Naive thymus-derived CD4-positive, alpha-beta T cell (primary cell): Measurements from ENCODE around the gene OR2A25. TPM values are rescaled to one million over a fixed set of nuclear protein-coding genes. Genes with fewer than 3 reads are reported as not detected.

Experiments
- ATAC-seq: fragments of 150-1000 bp; cut with Tn5 transposase; 2 replicates; pipeline ENCODE4 v1.10.0; 2021; ENCODE audit warnings: mild to moderate bottlenecking, moderate library complexity
- CTCF ChIA-PET: fragments of 350-600 bp; sonication (Branson Sonifier 250); formaldehyde crosslinking; loops from one replicate; lab custom pipeline; 2021; ENCODE audit warnings: antibody characterized with exemption; lab: Charles Lee
- POLR2A ChIA-PET: fragments of 350-600 bp; sonication (Branson Sonifier 250); formaldehyde crosslinking; loops from one replicate; lab custom pipeline; 2021; ENCODE audit warnings: antibody characterized with exemption, inconsistent platforms; lab: Charles Lee
- DNase-seq, 9 donors: peaks; one replicate each; pipeline versions ENCODE4 v3.0.0 to v3.0.0-alpha.2; 2020 to 2022; ENCODE audit warnings: mixed read lengths in 1 of 9
- H3K27ac ChIP-seq: one replicate; pipeline ENCODE4 v1.7.0; 2013; ENCODE audit warnings: mild to moderate bottlenecking, low read depth, low read length, moderate library complexity
- H3K27me3 ChIP-seq, 2 donors: one replicate each; pipeline ENCODE4 v1.7.0; 2013; ENCODE audit warnings: low read length in 2 of 2, mild to moderate bottlenecking in 2 of 2, moderate library complexity in 2 of 2; ENCODE audit not compliant: control insufficient read depth in 2 of 2, insufficient read depth in 2 of 2
- H3K36me3 ChIP-seq, 3 experiments: 1 replicate in 2 of 3; 2 replicates in 1 of 3; pipeline ENCODE4 v1.7.0; 2013; ENCODE audit warnings: low read length in 3 of 3, mild to moderate bottlenecking in 3 of 3, moderate library complexity in 1 of 3; ENCODE audit not compliant: insufficient read depth in 3 of 3, control insufficient read depth in 2 of 3
- H3K4me1 ChIP-seq, 2 donors: one replicate each; pipeline ENCODE4 v1.7.0; 2013; ENCODE audit warnings: low read length in 2 of 2, mild to moderate bottlenecking in 2 of 2, moderate library complexity in 1 of 2; ENCODE audit not compliant: control insufficient read depth in 2 of 2, insufficient read depth in 2 of 2
- H3K4me3 ChIP-seq: 2 replicates; pipeline ENCODE4 v1.7.0; 2013; ENCODE audit warnings: mild to moderate bottlenecking, low read length
- H3K9me3 ChIP-seq, 3 experiments: 1 replicate in 2 of 3; 2 replicates in 1 of 3; pipeline ENCODE4 v1.7.0; 2013; ENCODE audit warnings: low read length in 3 of 3; ENCODE audit not compliant: control insufficient read depth in 2 of 3
- H3K27ac Mint-ChIP-seq, 9 donors: one replicate each; pipeline ENCODE4 v1.8.0; 2020 to 2022; ENCODE audit warnings: mixed read lengths in 9 of 9, mild to moderate bottlenecking in 8 of 9, moderate library complexity in 5 of 9, inconsistent platforms in 2 of 9
- H3K27me3 Mint-ChIP-seq, 5 donors: one replicate each; pipeline ENCODE4 v1.8.0; 2021 to 2022; ENCODE audit warnings: mixed read lengths in 5 of 5, mild to moderate bottlenecking in 1 of 5
- H3K36me3 Mint-ChIP-seq, 5 donors: one replicate each; pipeline ENCODE4 v1.8.0; 2020 to 2022; ENCODE audit warnings: mixed read lengths in 5 of 5, mild to moderate bottlenecking in 3 of 5, inconsistent platforms in 1 of 5
- H3K4me1 Mint-ChIP-seq, 7 donors: one replicate each; pipeline ENCODE4 v1.8.0; 2020 to 2022; ENCODE audit warnings: mixed read lengths in 7 of 7, mild to moderate bottlenecking in 3 of 7, inconsistent platforms in 1 of 7
- H3K4me3 Mint-ChIP-seq, 10 donors: one replicate each; pipeline ENCODE4 v1.8.0; 2020 to 2022; ENCODE audit warnings: mild to moderate bottlenecking in 10 of 10, mixed read lengths in 10 of 10, moderate library complexity in 6 of 10, inconsistent platforms in 2 of 10
- H3K9me3 Mint-ChIP-seq, 11 donors: one replicate each; pipeline ENCODE4 v1.8.0; 2020 to 2022; ENCODE audit warnings: mixed read lengths in 11 of 11, mild to moderate bottlenecking in 4 of 11, inconsistent platforms in 1 of 11, moderate library complexity in 1 of 11
- intact Hi-C, 2 donors: fragments of 100-400 bp; cut with micrococcal nuclease; formaldehyde crosslinking; loops; one replicate each; pipeline ENCODE4 v1.15.1; 2023
- polyA plus RNA-seq, 2 donors: library from polyadenylated mRNA; unstranded; fragments of 300-500 nt; fragmentation: Illumina TruSeq; gene quantifications; one replicate each; pipeline ENCODE4 v1.2.3, GENCODE V29; 2021
- total RNA-seq, 6 experiments: library from RNA in 5 of 6; stranded (reverse) in 5 of 6; gene quantifications; 1 replicate in 5 of 6; 2 replicates in 1 of 6; pipeline ENCODE4 v1.2.3 and lab custom pipeline; 2021 to 2026

OR2A25 gene
- total and polyA plus RNA-seq, 7 experiments from 2014 or later, result not detected

GRCh38 chr7:144036302-144036885 is 33.2 kb upstream of the OR2A25 start:
- H3K27me3 ChIP-seq, result no peaks in the 10 kb centered on the region
- no peak overlapping the region for H3K4me3 Mint-ChIP-seq
- CTCF ChIA-PET, result no interaction called here
- peaks cover 9 to 32% (median 20%) of the 10 kb centered on the region in 5 donors for H3K27me3 Mint-ChIP-seq
- H3K4me1 Mint-ChIP-seq, result no peaks in the 10 kb centered on the region
- no peaks in the 10 kb centered on the region for H3K36me3 ChIP-seq
- DNase-seq (no peak), ATAC-seq (no peak)
- H3K9me3 Mint-ChIP-seq, result no peaks in the 10 kb centered on the region
- no peak overlapping the region for H3K4me3 ChIP-seq
- no peak overlapping the region for H3K27ac ChIP-seq
- H3K36me3 Mint-ChIP-seq, result no peaks in the 10 kb centered on the region
- intact Hi-C loops, result loop anchor here in 1 of 2 donors (5.0 kb wide), 1 partner anchor 79 kb away; no protein-coding TSS in a partner anchor
- no peaks in the 10 kb centered on the region for H3K4me1 ChIP-seq
- H3K9me3 ChIP-seq, result no peaks in the 10 kb centered on the region
- H3K27ac Mint-ChIP-seq, result no peak overlapping the region
- POLR2A ChIA-PET, result no interaction called here

GRCh38 chr7:144037414-144038035 is 32.1 kb upstream of the OR2A25 start:
- no peak overlapping the region for H3K4me3 Mint-ChIP-seq
- Histone ChIP-seq H3K27ac (no peak overlapping the region), H3K27me3 (no peaks in the 10 kb centered on the region), H3K9me3 (no peaks in the 10 kb centered on the region), H3K4me3 (no peak overlapping the region), H3K36me3 (no peaks in the 10 kb centered on the region), H3K4me1 (no peaks in the 10 kb centered on the region)
- no peaks in the 10 kb centered on the region for H3K9me3 Mint-ChIP-seq
- no peak for ATAC-seq
- no peak for DNase-seq
- no peaks in the 10 kb centered on the region for H3K4me1 Mint-ChIP-seq
- POLR2A ChIA-PET, result no interaction called here
- no peak overlapping the region for H3K27ac Mint-ChIP-seq
- CTCF ChIA-PET, result no interaction called here
- peaks cover 6 to 23% (median 13%) of the 10 kb centered on the region in 5 donors for H3K27me3 Mint-ChIP-seq
- intact Hi-C loops, result loop anchor here in 1 of 2 donors (5.0 kb wide), 1 partner anchor 80 kb away; no protein-coding TSS in a partner anchor
- no peaks in the 10 kb centered on the region for H3K36me3 Mint-ChIP-seq

GRCh38 chr7:144038887-144039286 is 30.7 kb upstream of the OR2A25 start:
- no peak overlapping the region for H3K4me3 ChIP-seq
- intact Hi-C loops, result loop anchor here in 1 of 2 donors (5.0 kb wide), 1 partner anchor 82 kb away; no protein-coding TSS in a partner anchor
- Mint-ChIP-seq H3K27ac (no peak overlapping the region), H3K9me3 (no peaks in the 10 kb centered on the region), H3K4me1 (no peaks in the 10 kb centered on the region), H3K4me3 (no peak overlapping the region), H3K27me3 (peaks cover 4 to 20% (median 5%) of the 10 kb centered on the region in 5 donors), H3K36me3 (no peaks in the 10 kb centered on the region)
- no peaks in the 10 kb centered on the region for H3K36me3 ChIP-seq
- H3K27me3 ChIP-seq, result no peaks in the 10 kb centered on the region
- H3K4me1 ChIP-seq, result no peaks in the 10 kb centered on the region
- no peak overlapping the region for H3K27ac ChIP-seq
- ChIA-PET CTCF (no interaction called here), POLR2A (no interaction called here)
- no peak for DNase-seq
- ATAC-seq, result no peak
- H3K9me3 ChIP-seq, result no peaks in the 10 kb centered on the region

GRCh38 chr7:144048648-144049047 is 21.0 kb upstream of the OR2A25 start, which contains the start of gene OR2A5:
TSS of gene OR2A5 (plus strand) at chr7:144048948. CDS start at chr7:144050402, 1,454 bp downstream.
- Mint-ChIP-seq H3K36me3 (no peaks in the 10 kb centered on the region), H3K4me1 (peaks cover 0 to 1% (median 0%) of the 10 kb centered on the region in 7 donors), H3K27me3 (peaks cover 7 to 32% (median 17%) of the 10 kb centered on the region in 5 donors), H3K27ac (no peak within 1 kb of the TSS), H3K4me3 (no peak within 1 kb of the TSS), H3K9me3 (peaks cover 0 to 3% (median 0%) of the 10 kb centered on the region in 11 donors)
- no peaks in the 10 kb centered on the region for H3K36me3 ChIP-seq
- H3K4me1 ChIP-seq, result no peaks in the 10 kb centered on the region
- ChIA-PET POLR2A (no interaction called here), CTCF (interaction anchor here (0.7 kb wide), 1 partner anchor 15 kb away, joined by 4 read pairs; no protein-coding TSS in a partner anchor)
- H3K27me3 ChIP-seq, result no peaks in the 10 kb centered on the region
- intact Hi-C loops, result no loop called here
- no peak within 1 kb of the TSS for H3K4me3 ChIP-seq
- DNase-seq (no peak), ATAC-seq (no peak)
- H3K27ac ChIP-seq, result no peak within 1 kb of the TSS
- no peaks in the 10 kb centered on the region for H3K9me3 ChIP-seq

GRCh38 chr7:144049491-144049890 is 20.1 kb upstream of the OR2A25 start:
- H3K4me1 ChIP-seq, result no peaks in the 10 kb centered on the region
- H3K4me3 ChIP-seq, result no peak overlapping the region
- ATAC-seq, result no peak
- H3K36me3 ChIP-seq, result no peaks in the 10 kb centered on the region
- no peaks in the 10 kb centered on the region for H3K27me3 ChIP-seq
- H3K36me3 Mint-ChIP-seq, result no peaks in the 10 kb centered on the region
- intact Hi-C loops, result no loop called here
- no peak for DNase-seq
- no peaks in the 10 kb centered on the region for H3K9me3 ChIP-seq
- POLR2A ChIA-PET, result no interaction called here
- peaks cover 0 to 1% (median 0%) of the 10 kb centered on the region in 7 donors for H3K4me1 Mint-ChIP-seq
- CTCF ChIA-PET, result interaction anchor here (0.6 kb wide), 1 partner anchor 581 kb away, joined by 9 read pairs; no protein-coding TSS in a partner anchor
- H3K27ac Mint-ChIP-seq, result no peak overlapping the region
- no peak overlapping the region for H3K4me3 Mint-ChIP-seq
- peaks cover 10 to 32% (median 20%) of the 10 kb centered on the region in 5 donors for H3K27me3 Mint-ChIP-seq
- peaks cover 0 to 3% (median 0%) of the 10 kb centered on the region in 11 donors for H3K9me3 Mint-ChIP-seq
- H3K27ac ChIP-seq, result no peak overlapping the region

GRCh38 chr7:144050093-144050492 is 19.5 kb upstream of the OR2A25 start:
- Mint-ChIP-seq H3K4me1 (peaks cover 0 to 1% (median 0%) of the 10 kb centered on the region in 7 donors), H3K27me3 (peaks cover 10 to 32% (median 20%) of the 10 kb centered on the region in 5 donors)

More at GRCh38 chr7:144050093-144050492, 19.5 kb upstream of the OR2A25 start:
- H3K36me3 ChIP-seq, result no peaks in the 10 kb centered on the region
- H3K36me3 Mint-ChIP-seq, result no peaks in the 10 kb centered on the region
- H3K9me3 ChIP-seq, result no peaks in the 10 kb centered on the region
- ChIA-PET POLR2A (no interaction called here), CTCF (no interaction called here)
- ATAC-seq, result no peak
- no peak overlapping the region for H3K4me3 Mint-ChIP-seq
- peaks cover 0 to 1% (median 0%) of the 10 kb centered on the region in 11 donors for H3K9me3 Mint-ChIP-seq
- no peak overlapping the region for H3K4me3 ChIP-seq
- no peak for DNase-seq
- intact Hi-C loops, result no loop called here
- no peak overlapping the region for H3K27ac ChIP-seq
- H3K27me3 ChIP-seq, result no peaks in the 10 kb centered on the region
- no peak overlapping the region for H3K27ac Mint-ChIP-seq
- no peaks in the 10 kb centered on the region for H3K4me1 ChIP-seq
